ENCODE measurements around the gene ANKRD12. TPM values are rescaled to one million over a fixed set of nuclear protein-coding genes. Genes with fewer than 3 reads are reported as not detected.

ANKRD12 gene
- total RNA-seq, 4 donors from 2014 or later: 45.6 to 58.6 (median 47.4) TPM

- DNase-seq (ENCODE audit: low spot score) (no peak), ATAC-seq (ENCODE audit: low FRiP score) (no peak)
- TF ChIP-seq CTCF (IDR thresholded peaks at IDR 0.05): no peak
Observed at GRCh38 chr18:9275890-9276289, 139.3 kb downstream of the ANKRD12 start.

- no peak for TF ChIP-seq CTCF (IDR thresholded peaks at IDR 0.05)
- ATAC-seq (ENCODE audit: low FRiP score) (no peak), DNase-seq (ENCODE audit: low spot score) (no peak)
Observed at GRCh38 chr18:9278028-9278427, 141.4 kb downstream of the ANKRD12 start.

- ATAC-seq (ENCODE audit: low FRiP score): no peak
- TF ChIP-seq CTCF (IDR thresholded peaks at IDR 0.05): no peak
- no peak for DNase-seq (ENCODE audit: low spot score)
Observed at GRCh38 chr18:9280849-9281248, 144.3 kb downstream of the ANKRD12 start.

GRCh38 chr18:9281780-9282179 is 145.2 kb downstream of the ANKRD12 start:
- ATAC-seq (ENCODE audit: low FRiP score): no peak
- DNase-seq (ENCODE audit: low spot score): no peak
- no peak for TF ChIP-seq CTCF (IDR thresholded peaks at IDR 0.05)

- DNase-seq (ENCODE audit: low spot score) (no peak), ATAC-seq (ENCODE audit: low FRiP score) (no peak)
- TF ChIP-seq CTCF (IDR thresholded peaks at IDR 0.05): no peak
Observed at GRCh38 chr18:9283791-9284190, 147.2 kb downstream of the ANKRD12 start.

GRCh38 chr18:9285604-9286003 is 149.0 kb downstream of the ANKRD12 start:
- ATAC-seq (ENCODE audit: low FRiP score) (no peak), DNase-seq (ENCODE audit: low spot score) (no peak)
- no peak for TF ChIP-seq CTCF (IDR thresholded peaks at IDR 0.05)

- ATAC-seq (ENCODE audit: low FRiP score): no peak
- no peak for DNase-seq (ENCODE audit: low spot score)
- TF ChIP-seq CTCF (IDR thresholded peaks at IDR 0.05): no peak
Observed at GRCh38 chr18:9287036-9287435, 150.5 kb downstream of the ANKRD12 start.
